Measurements from ENCODE around the gene NRXN3. TPM values are rescaled to one million over a fixed set of nuclear protein-coding genes. Genes with fewer than 3 reads are reported as not detected.

Gene NRXN3
- total RNA-seq, 1 experiment from 2014 or later, result not detected

- Histone ChIP-seq H3K4me2 (ENCODE audit: low read length) (no peak overlapping the region), H3K36me3 (ENCODE audit: control insufficient read depth in 1 of 2, insufficient read depth in 2 of 2, low read length in 2 of 2) (no peaks in the 10 kb centered on the region), H3K4me1 (ENCODE audit: control insufficient read depth in 1 of 2, insufficient read depth in 2 of 2, low read length in 2 of 2) (no peaks in the 10 kb centered on the region), H4K20me1 (ENCODE audit: insufficient read depth) (no peaks in the 10 kb centered on the region), H3K4me3 (replicated peaks in 1 of 2; ENCODE audit: low read depth in 1 of 2, low read length in 2 of 2) (no peak overlapping the region), H3K9me3 (ENCODE audit: control insufficient read depth in 1 of 2, insufficient read depth in 1 of 2, low read depth in 1 of 2, low read length in 2 of 2) (peaks cover 10 to 15% of the 10 kb centered on the region in 2 experiments; a peak in 2 of 4 replicates), H3K9me2 (ENCODE audit: insufficient read depth) (no peaks in the 10 kb centered on the region), H3K9ac (ENCODE audit: low read length) (no peak overlapping the region), H2AFZ (ENCODE audit: low read depth, low read length, poor library complexity, severe bottlenecking) (no peak overlapping the region), H3K27me3 (ENCODE audit: insufficient read depth, low read length) (no peaks in the 10 kb centered on the region), H3K27ac (ENCODE audit: low read depth, low read length) (no peak overlapping the region), H3K79me2 (ENCODE audit: insufficient read depth, low read length) (no peaks in the 10 kb centered on the region)
- RAD21 ChIA-PET (ENCODE audit: low non-redundant PET in 1 of 2, low total read pairs in 2 of 2, uncharacterized antibody in 2 of 2, unreplicated experiment in 2 of 2), result no interaction called here
- POLR2A ChIA-PET, result no interaction called here
- ATAC-seq, result no peak
- CTCF ChIA-PET, result no interaction called here
- BruUV-seq (replicated peaks), result no TSS peak
- intact Hi-C loops (cut with micrococcal nuclease), result no loop called here
- DNase-seq (ENCODE audit: low read depth, low spot score), result no peak
- TF ChIP-seq REST (IDR thresholded peaks at IDR 0.05; ENCODE audit: low read depth), result no peak
Measured at GRCh38 chr14:79493081-79493645, 1323.0 kb downstream of the NRXN3 start.

GRCh38 chr14:79496701-79497100 lies 1326.5 kb downstream of the NRXN3 start:
- DNase-seq (ENCODE audit: low read depth, low spot score) (no peak), ATAC-seq (no peak)
- intact Hi-C loops (cut with micrococcal nuclease), result no loop called here
- H3K79me2 ChIP-seq (ENCODE audit: insufficient read depth, low read length), result no peaks in the 10 kb centered on the region
- H3K36me3 ChIP-seq (ENCODE audit: control insufficient read depth in 1 of 2, insufficient read depth in 2 of 2, low read length in 2 of 2), result no peaks in the 10 kb centered on the region
- no peak overlapping the region for H3K4me3 ChIP-seq (replicated peaks in 1 of 2; ENCODE audit: low read depth in 1 of 2, low read length in 2 of 2)
- H3K4me2 ChIP-seq (ENCODE audit: low read length), result no peak overlapping the region
- H3K9ac ChIP-seq (ENCODE audit: low read length), result no peak overlapping the region
- H3K27me3 ChIP-seq (ENCODE audit: insufficient read depth, low read length), result no peaks in the 10 kb centered on the region
- ChIA-PET RAD21 (ENCODE audit: low non-redundant PET in 1 of 2, low total read pairs in 2 of 2, uncharacterized antibody in 2 of 2, unreplicated experiment in 2 of 2) (no interaction called here), POLR2A (no interaction called here), CTCF (no interaction called here)
- no peaks in the 10 kb centered on the region for H4K20me1 ChIP-seq (ENCODE audit: insufficient read depth)
- no peaks in the 10 kb centered on the region for H3K4me1 ChIP-seq (ENCODE audit: control insufficient read depth in 1 of 2, insufficient read depth in 2 of 2, low read length in 2 of 2)
- no TSS peak for BruUV-seq (replicated peaks)
- H3K9me3 ChIP-seq (ENCODE audit: control insufficient read depth in 1 of 2, insufficient read depth in 1 of 2, low read depth in 1 of 2, low read length in 2 of 2), result peaks cover 4 to 12% of the 10 kb centered on the region in 2 experiments; a peak in 2 of 4 replicates
- H3K27ac ChIP-seq (ENCODE audit: low read depth, low read length), result no peak overlapping the region
- no peak overlapping the region for H2AFZ ChIP-seq (ENCODE audit: low read depth, low read length, poor library complexity, severe bottlenecking)
- H3K9me2 ChIP-seq (ENCODE audit: insufficient read depth), result no peaks in the 10 kb centered on the region
- TF ChIP-seq REST (IDR thresholded peaks at IDR 0.05; ENCODE audit: low read depth), result no peak
- no peak for TF ChIP-seq CTCF (IDR thresholded peaks at IDR 0.05 in 2 of 3, conservative IDR thresholded peaks at IDR 0.05 in 1 of 3; ENCODE audit: borderline replicate concordance in 1 of 3, insufficient read depth in 1 of 3, low read depth in 2 of 3, low read length in 2 of 3)
- no peak for TF ChIP-seq EGR1 (IDR thresholded peaks at IDR 0.05; ENCODE audit: low read depth)
- no peak for TF ChIP-seq POLR2A (IDR thresholded peaks at IDR 0.05; ENCODE audit: borderline replicate concordance, extremely low read depth, insufficient read depth, insufficient read length)
- no peak for TF ChIP-seq TCF7L2 (IDR thresholded peaks at IDR 0.05; ENCODE audit: borderline replicate concordance, extremely low read depth, insufficient read depth, insufficient read length)
- no peak for TF ChIP-seq CBX3 (IDR thresholded peaks at IDR 0.05; ENCODE audit: low read depth)
- TF ChIP-seq JUND (IDR thresholded peaks at IDR 0.05), result no peak
- TF ChIP-seq YY1 (IDR thresholded peaks at IDR 0.05; ENCODE audit: extremely low read depth, insufficient replicate concordance, low read depth, low read length), result no peak
- TF ChIP-seq ZFX (IDR thresholded peaks at IDR 0.05), result no peak
- no peak for TF ChIP-seq ELF1 (IDR thresholded peaks at IDR 0.05; ENCODE audit: borderline replicate concordance, low read depth)

Measured in HCT116 (cell line).